CD1c-positive myeloid dendritic cell (primary cell): ENCODE data around the gene CFAP54.

Source experiments
- DNase-seq: peaks from one replicate; pipeline ENCODE4 v3.0.0-alpha.2; 2016; ENCODE audit errors: extremely low spot score

CFAP54 gene

DNA sequence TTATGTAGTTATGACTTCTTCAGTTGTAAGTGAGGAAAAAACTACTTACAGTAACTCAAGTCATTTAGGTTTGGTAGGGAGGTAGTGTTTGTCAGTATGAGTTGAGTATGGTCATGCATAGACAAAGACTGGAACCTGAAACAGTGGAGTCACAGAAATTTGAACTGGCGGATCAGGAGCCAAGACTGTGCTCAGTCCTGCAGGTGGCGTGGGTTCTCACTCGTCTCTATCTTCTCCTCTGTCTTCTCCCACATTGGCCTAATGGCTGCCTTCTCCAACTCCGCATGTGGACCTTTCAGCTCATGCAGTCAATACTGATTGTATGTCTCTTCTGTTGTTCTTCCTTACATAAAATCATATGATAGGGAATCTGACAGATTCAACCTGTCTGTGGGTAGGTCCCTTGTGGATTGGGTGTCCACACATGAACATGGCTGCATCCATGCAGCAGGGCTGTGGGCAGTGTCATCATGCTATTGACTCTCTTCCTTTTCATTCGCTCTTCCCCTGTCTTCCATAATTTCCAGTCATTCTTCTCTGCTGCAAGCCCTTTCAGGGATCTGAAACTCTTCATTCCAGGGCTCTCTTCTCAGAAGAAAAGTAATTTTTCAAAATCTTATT, 338.9 kb downstream of the CFAP54 start:
- DNase-seq: no peak

DNA sequence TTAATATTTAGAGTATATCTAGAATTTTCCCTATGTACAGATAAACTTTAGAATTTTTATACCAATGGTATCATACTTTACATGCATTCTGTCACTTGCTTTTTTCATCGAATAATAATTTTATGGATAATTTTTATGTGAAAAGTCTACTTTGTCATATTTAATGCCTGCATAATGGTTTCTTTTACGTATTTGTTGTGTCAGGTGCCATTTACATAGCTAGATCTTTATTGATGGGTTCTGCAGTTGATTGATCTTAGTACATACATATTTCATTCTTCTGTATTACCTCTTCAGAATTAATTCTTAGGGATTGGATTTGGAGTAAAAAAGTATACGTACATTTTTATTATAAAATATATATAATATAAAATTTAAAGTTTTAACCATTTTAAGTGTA, 340.0 kb downstream of the CFAP54 start:
- DNase-seq: no peak

DNA sequence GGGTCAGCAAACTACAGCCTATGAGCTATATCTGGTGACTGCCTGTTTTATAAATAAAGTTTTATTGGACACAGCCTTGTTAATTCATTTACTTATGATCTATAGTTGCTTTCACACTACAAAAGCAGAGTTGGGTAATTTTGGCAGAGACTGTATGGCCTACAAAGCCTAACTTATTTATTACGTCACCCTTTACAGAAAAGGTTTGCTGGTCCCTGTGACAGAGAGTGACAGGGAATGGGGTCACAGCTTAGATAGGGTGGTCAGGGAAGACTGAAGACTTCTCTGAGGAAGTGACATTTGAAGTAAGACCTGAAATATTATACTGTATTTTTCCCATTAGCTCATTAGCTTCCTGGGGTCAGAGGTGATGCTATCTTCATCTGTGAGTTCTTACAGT, 342.0 kb downstream of the CFAP54 start:
- no peak for DNase-seq

DNA sequence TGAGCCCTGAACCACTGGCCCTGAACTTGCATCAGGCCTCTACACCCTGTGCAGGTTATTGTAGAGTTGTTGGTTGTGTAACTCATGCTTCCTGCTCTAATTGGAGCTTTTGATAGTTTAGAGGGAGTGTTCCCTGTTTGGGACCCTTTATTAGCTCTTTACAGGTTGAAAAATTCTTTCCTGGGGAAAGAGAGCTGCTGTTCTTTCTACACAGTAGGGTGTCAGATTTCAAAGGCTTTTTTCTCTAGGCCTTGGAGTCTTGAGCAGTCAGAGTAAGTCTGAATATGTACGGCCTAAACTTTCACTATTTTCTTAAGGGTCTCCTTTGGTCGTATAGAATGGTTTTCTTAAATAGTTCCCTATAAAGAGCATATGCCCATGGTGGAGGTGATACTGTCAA, 356.9 kb downstream of the CFAP54 start:
- DNase-seq: no peak

DNA sequence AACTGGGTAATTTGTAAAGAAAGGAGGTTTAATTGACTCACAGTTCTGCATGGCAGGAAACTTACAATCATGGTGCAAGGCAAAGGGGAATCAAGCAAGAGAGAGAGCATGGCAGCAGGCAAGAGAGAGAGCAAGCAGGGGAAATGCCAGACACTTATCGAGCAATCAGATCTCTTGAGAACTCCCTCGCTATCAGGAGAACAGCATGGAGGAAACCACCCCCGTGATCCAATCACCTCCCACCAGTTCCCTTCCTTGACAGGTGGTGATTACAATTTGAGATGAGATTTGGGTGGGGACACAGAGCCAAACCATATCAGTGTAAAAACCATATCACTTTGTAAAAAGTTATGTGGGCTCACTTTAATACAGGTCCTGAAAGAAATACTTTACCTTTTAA, 361.3 kb downstream of the CFAP54 start:
- no peak for DNase-seq

DNA sequence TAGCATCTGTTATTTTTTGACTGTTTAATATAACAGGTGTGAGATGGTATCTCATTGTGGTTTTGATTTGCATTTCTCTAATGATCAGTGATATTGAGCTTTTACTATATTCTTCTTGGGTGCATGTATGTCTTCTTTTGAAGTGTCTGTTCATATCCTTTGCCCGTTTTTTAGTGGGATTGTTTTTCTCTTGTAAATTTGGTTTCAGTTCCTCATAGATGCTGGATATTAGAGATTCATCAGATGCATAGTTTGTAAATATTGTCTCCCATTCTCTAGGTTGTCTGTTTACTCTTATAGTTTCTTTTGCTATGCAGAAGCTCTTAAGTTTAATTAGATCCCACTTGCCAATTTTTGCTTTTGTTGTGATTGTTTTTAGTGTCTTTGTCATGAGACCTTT, 368.8 kb downstream of the CFAP54 start:
- DNase-seq: no peak

DNA sequence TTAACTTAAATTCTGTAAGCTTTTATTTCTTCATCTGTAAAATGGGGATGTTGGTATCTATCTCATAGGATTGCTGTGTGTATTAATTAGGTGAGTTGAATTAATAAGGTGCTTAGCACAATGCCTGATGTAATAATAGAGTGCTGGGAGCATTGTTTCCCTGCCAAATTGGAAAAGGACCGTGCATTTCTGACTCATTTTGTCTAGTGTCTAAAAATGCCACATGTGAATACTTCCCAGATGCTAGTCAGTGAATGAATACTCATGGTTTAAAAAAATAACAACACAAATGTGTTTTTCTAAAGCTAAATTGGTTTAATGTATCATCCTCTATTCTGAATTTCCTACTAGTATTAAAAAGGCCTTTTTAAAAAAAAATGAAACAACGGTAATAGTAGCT, 372.3 kb downstream of the CFAP54 start:
- DNase-seq: no peak

DNA sequence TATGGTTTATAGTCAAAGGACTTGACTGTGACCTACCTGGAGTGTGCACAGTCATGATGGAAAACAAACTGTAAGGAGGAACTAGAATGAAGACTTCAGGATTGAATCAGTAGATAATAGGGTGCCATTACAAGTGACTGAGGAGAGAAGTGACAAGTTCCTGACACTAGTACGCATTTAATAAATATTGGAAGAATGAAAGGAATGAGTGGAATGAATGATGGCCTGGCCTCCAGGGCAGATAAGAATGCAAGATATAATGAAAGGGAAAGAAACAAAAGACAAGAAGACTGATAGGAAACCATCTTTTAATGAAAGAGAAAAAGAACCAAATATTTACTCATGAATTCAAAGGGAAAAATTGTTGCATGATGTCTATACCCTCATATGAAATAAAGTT, 372.9 kb downstream of the CFAP54 start:
- no peak for DNase-seq

DNA sequence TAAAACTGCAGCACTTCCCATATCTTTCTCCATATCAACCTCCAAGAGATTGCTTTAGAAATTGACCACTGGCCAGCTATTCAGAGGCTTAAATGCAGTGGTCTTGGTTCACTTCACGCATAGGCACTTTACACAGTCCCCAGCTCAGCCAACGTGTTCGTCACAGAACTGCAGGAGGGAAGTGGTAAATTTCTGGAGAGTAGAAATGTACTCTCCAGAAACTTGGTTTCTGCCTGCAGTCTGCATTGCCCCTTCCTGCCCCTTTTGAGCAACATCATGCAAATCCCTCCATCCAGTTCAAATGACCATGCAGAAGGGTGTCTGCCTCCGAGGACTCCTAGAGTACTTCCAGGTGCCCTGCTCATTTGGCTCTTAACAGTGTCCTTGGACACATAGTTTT, 375.0 kb downstream of the CFAP54 start:
- DNase-seq: no peak

DNA sequence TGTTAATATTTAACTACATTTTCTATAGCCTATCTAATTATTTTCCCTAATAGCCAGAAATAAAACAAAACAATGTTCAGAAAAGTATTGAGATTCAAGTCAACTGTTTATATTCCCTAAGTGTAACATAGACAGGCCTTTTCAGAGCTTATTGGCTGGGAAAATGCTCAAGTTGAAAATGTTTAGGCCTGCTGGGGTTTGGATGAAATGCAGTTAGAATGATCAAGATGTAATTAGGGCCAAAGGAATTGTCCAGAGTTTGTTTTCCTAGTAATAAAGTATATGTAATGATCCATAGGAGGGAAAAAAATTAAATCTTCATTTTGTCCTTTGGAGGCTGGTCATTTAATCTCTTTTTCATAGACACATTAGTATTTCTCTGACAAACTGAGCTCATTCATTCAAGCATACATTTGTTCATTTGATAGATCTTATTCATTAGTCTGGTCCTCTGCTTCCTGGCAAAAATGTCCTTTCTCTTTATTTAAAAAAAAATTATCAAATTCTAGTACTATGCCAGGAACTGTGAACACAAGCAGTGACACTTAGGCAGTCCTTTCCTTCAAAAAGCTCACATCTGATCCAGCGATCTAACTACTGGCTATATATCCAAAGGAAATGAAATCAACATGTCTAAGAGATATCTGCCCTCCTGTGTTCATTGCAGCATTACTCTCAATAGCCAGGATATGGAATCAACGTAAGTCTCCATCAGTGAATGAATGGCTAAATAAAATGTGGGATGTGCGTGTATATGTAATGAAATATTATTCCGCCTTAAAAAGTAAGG, 377.6 kb downstream of the CFAP54 start:
- DNase-seq: no peak

DNA sequence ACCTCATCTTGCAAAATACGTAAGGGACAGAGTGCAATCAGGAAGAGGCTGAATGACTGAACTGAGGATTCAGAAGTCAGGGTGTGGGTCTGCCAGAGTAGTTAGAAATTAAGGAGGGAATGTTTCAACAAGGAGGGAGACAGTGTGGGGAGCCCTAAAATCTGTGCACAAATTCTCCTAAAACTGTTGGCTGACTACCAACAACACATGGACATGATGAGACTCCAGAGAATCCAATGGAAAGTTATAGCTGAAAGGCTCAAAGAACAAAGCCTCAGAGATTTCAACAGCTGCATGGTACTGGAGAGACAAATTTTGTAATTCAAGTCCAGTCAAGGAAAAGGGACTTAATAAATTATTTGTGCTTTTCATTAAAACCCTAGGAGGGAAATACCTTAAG, 381.6 kb downstream of the CFAP54 start:
- DNase-seq: no peak

DNA sequence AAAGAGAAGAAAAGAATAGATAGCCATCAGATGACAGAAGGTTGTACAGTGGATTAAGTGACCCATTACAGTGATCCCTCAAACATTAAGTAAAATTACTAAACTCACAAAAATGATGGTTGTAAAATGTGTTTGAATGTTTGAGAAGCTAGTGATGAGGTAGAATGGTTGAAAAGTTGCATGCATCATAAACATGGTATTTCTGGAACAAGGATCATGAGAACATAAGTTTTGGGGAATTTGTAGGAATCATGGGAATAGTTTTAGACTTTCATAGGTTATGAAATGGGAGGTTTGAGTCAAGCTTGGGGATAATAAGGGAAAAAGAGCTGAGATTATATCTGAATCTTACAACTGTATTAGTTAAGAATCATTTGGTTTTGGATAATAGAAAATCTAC, 383.6 kb downstream of the CFAP54 start:
- no peak for DNase-seq

DNA sequence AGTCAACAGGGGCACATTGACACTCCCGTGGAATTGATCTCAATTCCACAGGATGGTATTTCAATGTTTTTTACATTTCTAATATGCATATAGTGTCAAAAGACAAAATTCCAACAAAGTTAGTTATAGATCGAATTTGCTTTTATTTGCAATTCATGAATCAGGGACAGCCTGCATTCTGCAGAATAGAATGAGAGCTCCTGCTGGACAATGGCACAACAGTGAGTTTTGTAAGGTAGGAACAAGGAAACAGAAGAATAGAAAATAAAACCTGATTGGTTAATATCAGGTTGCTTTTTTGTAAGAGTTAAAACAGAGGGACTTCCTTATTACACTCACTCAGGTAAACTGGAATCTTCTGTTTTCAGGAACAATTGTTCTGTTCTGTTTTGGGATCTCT, 384.8 kb downstream of the CFAP54 start:
- no peak for DNase-seq

DNA sequence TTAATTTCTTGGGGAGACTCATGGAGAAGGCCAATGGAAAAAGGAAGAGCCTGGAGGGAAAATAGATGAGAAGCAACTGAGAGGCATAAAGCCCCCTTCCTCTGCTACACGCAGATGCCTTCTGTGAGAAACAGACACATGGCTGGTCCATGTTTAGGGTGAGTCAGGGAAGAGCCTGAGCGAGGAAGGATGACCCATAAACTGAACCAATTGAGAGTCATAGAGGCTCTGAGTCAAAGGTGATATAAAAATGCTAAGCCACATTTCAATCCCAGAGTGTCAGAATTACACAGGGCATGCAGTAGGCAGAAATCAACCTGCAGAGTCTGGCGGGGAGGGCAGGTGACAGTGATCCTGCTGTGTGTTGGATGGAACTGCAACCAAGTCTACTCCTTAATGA, 387.6 kb downstream of the CFAP54 start:
- no peak for DNase-seq

DNA sequence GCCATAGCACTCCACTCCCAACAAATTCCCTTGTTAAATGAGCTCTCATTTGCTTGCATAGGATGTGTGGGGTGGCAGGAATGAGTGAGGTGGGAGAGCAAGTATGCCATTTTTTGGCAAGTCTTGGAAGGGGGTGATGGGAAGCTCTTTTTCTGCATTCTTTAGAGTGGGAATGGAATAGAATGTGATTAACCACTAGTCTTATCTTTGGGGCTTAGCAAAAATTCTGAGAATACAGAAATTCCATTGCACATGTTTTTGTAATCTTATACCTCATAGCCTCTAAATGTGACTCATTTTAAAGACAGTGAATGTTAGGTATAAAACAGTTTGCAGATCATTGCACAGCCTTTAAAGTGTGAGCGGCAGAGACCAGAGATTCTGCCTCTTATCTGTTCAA, 389.3 kb downstream of the CFAP54 start:
- DNase-seq: no peak

DNA sequence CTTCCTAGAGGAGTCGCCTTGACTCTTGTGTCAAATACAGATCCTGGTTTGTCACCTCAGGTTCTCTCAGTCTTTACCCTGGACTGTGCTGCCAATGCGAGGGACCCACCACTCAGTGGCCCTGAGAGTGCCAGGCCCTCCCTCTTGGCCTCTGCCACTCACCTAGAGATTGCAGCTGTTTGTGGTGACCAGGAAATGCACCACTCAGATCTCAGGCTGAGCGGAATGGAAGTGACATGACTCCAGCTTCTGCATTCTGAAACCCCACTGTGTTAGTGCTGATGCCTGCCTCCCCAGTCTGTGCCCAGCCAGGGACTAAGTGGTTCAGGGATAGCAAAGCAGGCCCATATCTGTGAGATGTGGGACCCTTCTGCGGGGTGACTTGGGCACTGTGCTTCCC, 389.9 kb downstream of the CFAP54 start:
- DNase-seq: no peak

DNA sequence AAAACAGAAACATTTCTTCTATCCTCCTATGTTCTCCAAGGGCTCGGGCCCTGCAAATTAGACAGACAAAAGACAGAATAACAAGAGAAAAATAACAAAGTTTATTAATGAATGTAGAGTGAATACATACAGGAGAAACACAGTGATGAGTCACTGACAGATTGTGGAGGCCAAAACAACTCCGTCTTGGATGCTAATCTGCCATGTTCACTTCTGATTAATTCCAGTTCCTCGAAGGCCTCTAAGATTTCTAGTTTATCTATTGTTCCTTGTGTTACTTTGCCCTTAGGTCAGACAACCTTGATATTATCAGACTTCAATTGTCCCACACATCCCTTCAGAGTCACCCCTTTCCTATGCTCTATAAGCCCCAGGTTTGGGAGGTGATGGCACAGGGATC, 390.8 kb downstream of the CFAP54 start:
- DNase-seq: no peak

DNA sequence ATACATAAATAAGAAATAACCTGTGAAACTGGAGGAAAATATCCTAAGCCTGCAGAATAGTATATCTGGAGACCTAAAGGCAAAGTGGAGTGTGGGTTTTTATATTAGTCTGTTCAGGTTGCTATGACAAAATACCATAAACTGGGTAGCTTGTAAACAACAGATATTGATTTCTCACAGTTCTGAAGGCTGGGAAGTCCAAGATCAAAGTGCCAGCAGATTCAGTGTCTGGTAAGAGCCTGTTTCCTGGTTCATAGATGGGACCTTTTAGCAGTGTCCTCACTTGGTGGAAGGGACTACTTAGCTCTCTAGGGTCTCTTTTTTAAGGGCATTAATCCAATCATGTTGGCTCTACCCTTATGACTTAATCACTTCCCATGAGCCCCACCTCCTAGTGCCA, 392.2 kb downstream of the CFAP54 start:
- no peak for DNase-seq

DNA sequence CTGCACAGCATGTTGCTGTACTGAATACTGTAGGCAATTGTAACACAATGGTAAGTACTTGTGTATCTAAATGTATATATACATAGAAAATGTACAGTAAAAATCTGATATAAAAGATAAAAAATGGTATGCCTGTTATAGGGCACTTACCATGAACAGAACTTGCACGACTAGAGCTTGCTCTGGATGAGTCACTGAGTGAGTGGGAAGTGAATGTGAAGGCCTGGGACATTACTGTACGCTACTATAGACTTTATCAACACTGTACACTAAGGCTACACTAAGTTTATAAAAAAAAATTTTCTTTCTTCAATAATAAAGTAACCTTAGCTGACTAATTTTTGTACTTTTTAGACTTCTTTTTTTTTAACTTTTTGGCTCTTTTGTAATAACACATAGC, 393.5 kb downstream of the CFAP54 start:
- no peak for DNase-seq

DNA sequence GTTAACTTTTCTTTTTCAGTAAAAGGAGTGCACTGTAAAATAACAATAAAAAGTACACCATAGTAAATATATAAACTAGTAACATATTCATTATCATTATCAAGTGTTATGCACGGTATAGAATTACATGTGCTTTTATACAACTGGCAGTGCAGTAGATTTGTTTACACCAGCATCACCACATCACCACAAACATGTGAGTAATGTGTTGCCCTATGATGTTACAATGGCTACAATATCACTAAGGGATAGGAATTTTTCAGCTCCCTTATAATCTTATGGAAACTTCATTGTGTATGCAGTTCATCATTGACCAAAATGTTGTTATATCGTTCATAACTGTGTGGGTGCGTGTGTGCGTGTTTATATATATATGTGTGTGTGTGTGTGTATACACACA, 394.2 kb downstream of the CFAP54 start:
- DNase-seq: no peak

DNA sequence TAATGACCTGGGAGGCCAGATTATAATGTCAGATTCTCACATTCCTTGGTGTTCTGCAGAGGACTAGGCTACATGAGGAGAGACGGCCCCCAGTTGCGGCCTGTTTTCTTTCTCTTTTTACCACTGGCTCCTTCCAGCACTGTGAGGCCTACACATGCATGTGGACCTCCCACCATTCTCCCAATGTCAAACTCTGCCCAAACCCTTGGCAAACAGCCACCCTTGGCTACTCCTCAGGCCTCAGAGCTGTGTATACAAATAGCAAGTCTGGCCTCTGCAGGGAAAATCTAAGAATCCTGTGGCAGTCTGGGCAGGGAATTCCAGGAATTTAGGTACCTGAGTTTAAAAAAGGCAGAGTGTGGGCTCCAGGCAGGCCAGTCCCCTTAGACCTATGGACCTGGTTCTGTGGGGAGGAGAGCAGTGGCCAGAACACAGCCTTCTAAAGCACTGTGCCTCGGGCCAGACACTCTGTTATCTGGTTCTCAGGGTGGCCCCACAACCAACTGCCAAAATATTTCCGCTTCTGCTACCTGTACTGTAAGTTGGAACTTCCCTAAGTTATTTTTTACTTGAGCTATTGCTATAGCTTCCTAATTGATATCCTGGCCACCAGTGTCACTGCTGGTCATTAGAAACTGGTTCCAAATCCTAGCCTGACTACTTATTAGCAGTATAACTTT, 397.8 kb downstream of the CFAP54 start:
- DNase-seq: no peak

DNA sequence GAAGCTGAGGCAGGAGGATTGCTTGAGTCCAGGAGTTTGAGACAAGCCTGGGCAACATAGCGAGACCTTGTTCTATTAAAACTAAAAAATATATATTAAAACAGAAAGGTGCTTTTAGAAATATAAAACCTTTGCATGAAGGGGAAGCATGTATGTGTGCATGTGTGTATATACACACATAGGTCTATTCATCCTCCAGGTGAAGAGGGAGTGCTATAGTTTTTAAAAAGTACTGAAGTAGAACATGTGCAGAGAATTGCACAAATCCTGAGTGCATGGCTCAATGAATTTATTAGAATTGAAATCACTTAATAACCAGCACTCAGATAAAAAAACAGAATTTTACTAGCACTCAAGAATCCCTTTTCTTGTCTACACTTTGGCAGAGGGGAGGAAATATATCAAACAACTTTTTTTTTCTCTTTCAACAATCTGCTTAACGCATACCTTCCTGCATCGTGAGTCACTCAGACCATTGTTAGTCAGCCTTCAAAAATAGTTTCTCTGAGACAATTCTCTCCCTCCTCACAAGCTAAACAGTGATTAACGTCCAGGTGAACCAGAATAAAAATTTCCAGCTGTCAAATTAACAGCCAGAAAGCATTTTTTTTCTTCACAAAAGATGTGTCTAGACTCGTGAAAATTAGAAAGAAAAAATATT, 400.0 kb downstream of the CFAP54 start:
- DNase-seq: no peak

DNA sequence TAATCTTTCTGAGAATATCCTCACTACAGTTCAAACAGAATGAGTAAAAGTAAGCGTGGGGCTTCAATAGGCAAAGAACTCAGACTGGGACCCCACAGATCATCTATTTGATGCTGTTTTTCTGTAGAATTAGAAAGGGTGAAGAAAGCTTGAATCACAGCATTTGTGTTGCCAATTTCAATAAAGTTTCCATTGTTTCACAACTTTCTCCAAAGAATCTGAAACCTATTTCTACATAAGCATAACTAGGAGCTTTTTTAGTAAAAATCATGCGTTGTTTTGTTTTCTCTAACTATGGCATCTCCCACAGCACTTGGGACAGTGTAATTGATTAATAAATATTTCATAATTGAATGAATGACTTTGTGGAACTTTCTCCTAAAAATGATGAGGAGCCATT, 401.0 kb downstream of the CFAP54 start:
- DNase-seq: no peak
